HCT116 (cell line): Measurements from ENCODE around the gene FOXF1. TPM values are rescaled to one million over a fixed set of nuclear protein-coding genes. Genes with fewer than 3 reads are reported as not detected.

ENCODE experiments used
- ATAC-seq: fragments of 200-7000 bp; cut with Tn5 transposase; 2 replicates; pipeline ENCODE4 v1.9.1; 2020; ENCODE audit warnings: mild to moderate bottlenecking, moderate library complexity
- BruUV-seq: library from RNA; stranded (reverse); fragments of 400-500 nt; replicated peaks from 2 replicates; lab custom pipeline; 2021; lab: Mats Ljungman, UMichigan
- CTCF ChIA-PET: fragments of 300-600 bp; sonication (Branson Sonifier 250); formaldehyde crosslinking; loops from one replicate; lab custom pipeline; 2021; ENCODE audit warnings: antibody characterized with exemption; lab: Charles Lee
- POLR2A ChIA-PET: fragments of 300-600, 350-600 bp; sonication (Branson Sonifier 250); formaldehyde crosslinking; loops from one replicate; lab custom pipeline; 2021; ENCODE audit warnings: antibody characterized with exemption; lab: Charles Lee
- RAD21 ChIA-PET, 2 experiments: fragments of 300-600 bp; sonication (Branson Sonifier 250); formaldehyde crosslinking; loops; one replicate each; lab custom pipeline; 2023; ENCODE audit warnings: low total read pairs in 2 of 2; ENCODE audit not compliant: uncharacterized antibody in 2 of 2, unreplicated experiment in 2 of 2, low non-redundant PET in 1 of 2; lab: Charles Lee
- DNase-seq: peaks from one replicate; pipeline ENCODE4 v3.0.0-alpha.2; 2010; ENCODE audit warnings: low read depth, low spot score
- H2AFZ ChIP-seq: fragments of 200-600 bp; shearing (Covaris generic), sonication (generic); 2 replicates; pipeline ENCODE4 v1.6.1; 2017; ENCODE audit warnings: low read depth, mixed run types, mixed read lengths, antibody characterized with exemption, low read length; ENCODE audit not compliant: poor library complexity, severe bottlenecking
- H3K27ac ChIP-seq: 2 replicates; pipeline ENCODE4 v1.5.1; 2012; ENCODE audit warnings: low read depth, low read length
- H3K27me3 ChIP-seq: fragments of 200-600 bp; sonication (generic); 2 replicates; pipeline ENCODE4 v1.6.1; 2016; ENCODE audit warnings: mixed run types, low read length, mixed read lengths; ENCODE audit not compliant: insufficient read depth
- H3K36me3 ChIP-seq, 2 experiments: fragments of 200-500 bp in 1 of 2; fragments of 200-600 bp in 1 of 2; sonication (Bioruptor generic) in 1 of 2; sonication (generic) in 1 of 2; 2 replicates each; pipeline versions ENCODE4 v1.5.1 to v1.6.1; 2014 to 2016; ENCODE audit warnings: low read length in 2 of 2, inconsistent platforms in 1 of 2, mixed read lengths in 1 of 2, mixed run types in 1 of 2; ENCODE audit not compliant: insufficient read depth in 2 of 2, control insufficient read depth in 1 of 2
- H3K4me1 ChIP-seq, 2 experiments: fragments of 200-600 bp in 1 of 2; sonication (generic) in 1 of 2; 2 replicates each; pipeline versions ENCODE4 v1.5.1 to v1.6.1; 2012 to 2017; ENCODE audit warnings: low read length in 2 of 2, inconsistent platforms in 1 of 2, mild to moderate bottlenecking in 1 of 2, mixed read lengths in 1 of 2, mixed run types in 1 of 2, moderate library complexity in 1 of 2; ENCODE audit not compliant: insufficient read depth in 2 of 2, control insufficient read depth in 1 of 2
- H3K4me2 ChIP-seq: fragments of 200-600 bp; sonication (generic); 2 replicates; pipeline ENCODE4 v1.6.1; 2017; ENCODE audit warnings: mixed run types, low read length, mixed read lengths
- H3K4me3 ChIP-seq, 2 experiments: fragments of 200-600 bp in 1 of 2; sonication (generic) in 1 of 2; replicated peaks in 1 of 2; 2 replicates each; pipeline ENCODE4 v1.5.1; 2011 to 2016; ENCODE audit warnings: low read length in 2 of 2, control low read depth in 1 of 2, low read depth in 1 of 2, mild to moderate bottlenecking in 1 of 2, mixed read lengths in 1 of 2, mixed run types in 1 of 2
- H3K79me2 ChIP-seq: fragments of 200-600 bp; sonication (generic); 2 replicates; pipeline ENCODE4 v1.6.1; 2017; ENCODE audit warnings: mild to moderate bottlenecking, mixed run types, low read length, moderate library complexity, mixed read lengths; ENCODE audit not compliant: insufficient read depth
- H3K9ac ChIP-seq: fragments of 200-600 bp; sonication (generic); 2 replicates; pipeline ENCODE4 v1.6.1; 2016; ENCODE audit warnings: low read length, mixed read lengths
- H3K9me2 ChIP-seq: fragments of 200-600 bp; sonication (generic), shearing (Covaris generic); 2 replicates; pipeline ENCODE4 v1.6.1; 2017; ENCODE audit warnings: mixed run types, mild to moderate bottlenecking, moderate library complexity; ENCODE audit not compliant: insufficient read depth
- H3K9me3 ChIP-seq, 2 experiments: fragments of 200-500 bp in 1 of 2; fragments of 200-600 bp in 1 of 2; sonication (Bioruptor generic) in 1 of 2; sonication (generic) in 1 of 2; 2 replicates each; pipeline ENCODE4 v1.6.1; 2014 to 2017; ENCODE audit warnings: low read length in 2 of 2, mixed read lengths in 2 of 2, inconsistent platforms in 1 of 2, low read depth in 1 of 2, mild to moderate bottlenecking in 1 of 2, mixed run types in 1 of 2, moderate library complexity in 1 of 2; ENCODE audit not compliant: control insufficient read depth in 1 of 2, insufficient read depth in 1 of 2
- H4K20me1 ChIP-seq: fragments of 200-600 bp; sonication (generic), shearing (Covaris generic); 2 replicates; pipeline ENCODE4 v1.6.1; 2017; ENCODE audit warnings: mixed run types, mild to moderate bottlenecking, moderate library complexity; ENCODE audit not compliant: insufficient read depth
- ATF3 ChIP-seq: IDR thresholded peaks from 2 replicates; pipeline ENCODE4 v1.6.1; 2012
- CBX3 ChIP-seq: IDR thresholded peaks from 2 replicates; pipeline ENCODE4 v1.6.1; 2012; ENCODE audit warnings: low read depth
- CEBPB ChIP-seq: IDR thresholded peaks from 2 replicates; pipeline ENCODE4 v1.6.1; 2012; ENCODE audit warnings: low read depth
- EGR1 ChIP-seq: IDR thresholded peaks from 2 replicates; pipeline ENCODE4 v1.6.1; 2012; ENCODE audit warnings: low read depth
- ELF1 ChIP-seq: IDR thresholded peaks from 2 replicates; pipeline ENCODE4 v1.6.1; 2012; ENCODE audit warnings: low read depth, borderline replicate concordance
- EZH2 ChIP-seq: fragments of 200-600 bp; sonication (generic); IDR thresholded peaks from 2 replicates; pipeline ENCODE4 v1.6.1; 2017; ENCODE audit warnings: antibody characterized with exemption, mixed run types
- FOSL1 ChIP-seq: IDR thresholded peaks from 2 replicates; pipeline ENCODE4 v1.6.1; 2012; ENCODE audit warnings: low read depth
- JUND ChIP-seq: IDR thresholded peaks from 2 replicates; pipeline ENCODE4 v1.6.1; 2012
- MAX ChIP-seq: IDR thresholded peaks from 2 replicates; pipeline ENCODE4 v1.6.1; 2012
- POLR2AphosphoS5 ChIP-seq: IDR thresholded peaks from 2 replicates; pipeline ENCODE4 v1.6.1; 2011; ENCODE audit warnings: mild to moderate bottlenecking, low read depth, low read length, moderate library complexity
- RAD21 ChIP-seq: IDR thresholded peaks from 2 replicates; pipeline ENCODE4 v1.6.1; 2012; ENCODE audit warnings: low read depth, mild to moderate bottlenecking
- REST ChIP-seq: IDR thresholded peaks from 2 replicates; pipeline ENCODE4 v1.6.1; 2012; ENCODE audit warnings: low read depth
- SIN3A ChIP-seq: IDR thresholded peaks from 2 replicates; pipeline ENCODE4 v1.6.1; 2012; ENCODE audit warnings: low read depth
- SP1 ChIP-seq: IDR thresholded peaks from 2 replicates; pipeline ENCODE4 v1.6.1; 2012; ENCODE audit warnings: low read depth
- SRF ChIP-seq: IDR thresholded peaks from 2 replicates; pipeline ENCODE4 v1.6.1; 2012; ENCODE audit warnings: low read depth
- TCF7L2 ChIP-seq: IDR thresholded peaks from 2 replicates; pipeline ENCODE4 v1.7.0; 2011; ENCODE audit warnings: borderline replicate concordance, inconsistent platforms; ENCODE audit not compliant: insufficient read depth, insufficient read length; ENCODE audit errors: extremely low read depth
- YY1 ChIP-seq: IDR thresholded peaks from 2 replicates; pipeline ENCODE4 v1.6.1; 2011; ENCODE audit warnings: low read length, low read depth, moderate library complexity, mild to moderate bottlenecking; ENCODE audit not compliant: insufficient replicate concordance; ENCODE audit errors: extremely low read depth
- ZBTB33 ChIP-seq: IDR thresholded peaks from 2 replicates; pipeline ENCODE4 v1.6.1; 2011; ENCODE audit warnings: mild to moderate bottlenecking, low read length, moderate library complexity; ENCODE audit not compliant: insufficient replicate concordance; ENCODE audit errors: extremely low read depth
- ZFX ChIP-seq: fragments of 450-650 bp; IDR thresholded peaks from 2 replicates; pipeline ENCODE4 v1.6.1; 2017
- ZNF274 ChIP-seq: fragments of 200-500 bp; sonication (Bioruptor generic); IDR thresholded peaks from 2 replicates; pipeline ENCODE4 v1.6.1; 2014; ENCODE audit warnings: mild to moderate bottlenecking, low read depth, low read length, inconsistent platforms
- intact Hi-C: fragments of 100-400 bp; cut with micrococcal nuclease; formaldehyde crosslinking; loops from 2 replicates; pipeline ENCODE4 v1.10.0; 2022
- total RNA-seq: library from RNA; stranded (reverse); gene quantifications from one replicate; pipeline ENCODE4 v1.2.1, GENCODE V29; 2021; ENCODE audit not compliant: unreplicated experiment

Gene FOXF1
- total RNA-seq, 1 experiment from 2014 or later = 2.4 TPM

- no peaks in the 10 kb centered on the region for H3K79me2 ChIP-seq
- ChIA-PET CTCF (no interaction called here), POLR2A (no interaction called here), RAD21 (no interaction called here)
- H3K36me3 ChIP-seq = no peaks in the 10 kb centered on the region
- H3K9me2 ChIP-seq = no peaks in the 10 kb centered on the region
- H3K4me2 ChIP-seq = no peak overlapping the region
- peaks cover 4 to 14% of the 10 kb centered on the region in 2 experiments; a peak in 3 of 4 replicates for H3K4me1 ChIP-seq
- intact Hi-C loops = no loop called here
- no TSS peak for BruUV-seq
- no peak overlapping the region for H3K9ac ChIP-seq
- no peaks in the 10 kb centered on the region for H4K20me1 ChIP-seq
- no peak overlapping the region for H3K27ac ChIP-seq
- DNase-seq = no peak
- ATAC-seq = no peak
- H2AFZ ChIP-seq = no peak overlapping the region
- no peaks in the 10 kb centered on the region for H3K27me3 ChIP-seq
- H3K9me3 ChIP-seq = no peaks in the 10 kb centered on the region
- TF ChIP-seq EGR1 = no peak
- TF ChIP-seq JUND = no peak
- no peak for TF ChIP-seq POLR2AphosphoS5
- TF ChIP-seq EZH2 = no peak
- TF ChIP-seq SRF = no peak
- TF ChIP-seq ZNF274 = no peak
- no peak for TF ChIP-seq SP1
- no peak for TF ChIP-seq CEBPB
- no peak for TF ChIP-seq FOSL1
- TF ChIP-seq CBX3 = no peak
- no peak for TF ChIP-seq RAD21
- no peak for TF ChIP-seq REST
- TF ChIP-seq SIN3A = no peak
- no peak for TF ChIP-seq ELF1
- TF ChIP-seq ZFX = no peak
- no peak for TF ChIP-seq ATF3
- TF ChIP-seq TCF7L2 = no peak
- TF ChIP-seq MAX = no peak
- TF ChIP-seq YY1 = no peak
- no peak for TF ChIP-seq ZBTB33
- no peak overlapping the region for H3K4me3 ChIP-seq
These were observed 13.7 kb downstream of the FOXF1 start for GRCh38 chr16:86524029-86524428.
